H4 (cell line): ENCODE results near the gene ZFP62. TPM values are rescaled to one million over a fixed set of nuclear protein-coding genes. Genes with fewer than 3 reads are reported as not detected.

Experiments used
- total RNA-seq: library from RNA; depleted of rRNA; stranded (reverse); fragments of >200 nt; shearing (Covaris generic); gene quantifications from 2 replicates; pipeline ENCODE4 v1.2.3, GENCODE V29; 2014; rRNA removed

Gene ZFP62
- total RNA-seq, 1 experiment from 2014 or later: 27.7 TPM

Other genes starting within 250 kb of the ZFP62 start
- gene FLT4, start 211.7 kb downstream of the ZFP62 start, total RNA-seq: 0.04 TPM in 1 of 2 replicates, not detected in the other
- gene OR2Y1, start 121.2 kb downstream of the ZFP62 start, total RNA-seq: not detected in 2 replicates
- gene MGAT1, start 58.5 kb downstream of the ZFP62 start, total RNA-seq: 59.1 and 81.0 TPM in 2 replicates
- gene BTNL8, start 37.9 kb upstream of the ZFP62 start, total RNA-seq: not detected in 2 replicates
- not detected in 2 replicates for gene BTNL3, start 127.6 kb upstream of the ZFP62 start, total RNA-seq
- 0.15 TPM in 1 of 2 replicates, not detected in the other for gene BTNL9, start 179.0 kb upstream of the ZFP62 start, total RNA-seq